ENCODE measurements around the gene GLIPR1.

DNA sequence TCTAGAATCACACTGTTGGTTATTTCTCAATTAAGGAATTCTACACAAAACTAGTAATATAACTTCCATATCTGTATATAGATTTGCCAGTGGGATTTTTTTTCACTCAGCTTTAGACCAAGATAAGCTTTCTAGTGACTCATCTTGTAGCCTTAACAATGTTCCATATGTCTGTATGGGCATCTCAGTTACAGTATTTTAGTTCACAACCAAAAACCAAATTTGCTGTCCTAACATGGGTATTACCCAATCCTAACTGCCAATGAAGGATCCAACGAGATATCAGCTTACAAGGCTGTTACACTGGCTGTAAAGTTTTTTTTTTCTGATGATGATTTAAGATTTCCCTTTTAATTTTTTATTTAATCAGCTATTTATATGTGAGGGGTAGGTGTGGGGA, 62.4 kb downstream of the GLIPR1 start:
- TF ChIP-seq POLR2AphosphoS5 (IDR thresholded peaks at IDR 0.05; ENCODE audit: low read depth, low read length) (no peak), SPI1 (IDR thresholded peaks at IDR 0.05; ENCODE audit: low read depth, low read length) (no peak), POLR2A (IDR thresholded peaks at IDR 0.05; ENCODE audit: low read depth, low read length) (no peak)
